HG02571 (cell line): ENCODE measurements around the gene IFNG.
A peak's percentile ranks its signal among the peaks of the same experiment; 100 is the strongest.
"Not testable (repeated sequence)": the region's sequence is repeated elsewhere in the genome, so short reads cannot be mapped to it uniquely, and the experiment has no call there.

Experiments used
- ATAC-seq: cut with Tn5 transposase; IDR thresholded peaks from one replicate; pipeline ENCODE4 v1.9.1; 2021; ENCODE audit warnings: mild to moderate bottlenecking, moderate library complexity; ENCODE audit not compliant: unreplicated experiment

Gene IFNG

DNA sequence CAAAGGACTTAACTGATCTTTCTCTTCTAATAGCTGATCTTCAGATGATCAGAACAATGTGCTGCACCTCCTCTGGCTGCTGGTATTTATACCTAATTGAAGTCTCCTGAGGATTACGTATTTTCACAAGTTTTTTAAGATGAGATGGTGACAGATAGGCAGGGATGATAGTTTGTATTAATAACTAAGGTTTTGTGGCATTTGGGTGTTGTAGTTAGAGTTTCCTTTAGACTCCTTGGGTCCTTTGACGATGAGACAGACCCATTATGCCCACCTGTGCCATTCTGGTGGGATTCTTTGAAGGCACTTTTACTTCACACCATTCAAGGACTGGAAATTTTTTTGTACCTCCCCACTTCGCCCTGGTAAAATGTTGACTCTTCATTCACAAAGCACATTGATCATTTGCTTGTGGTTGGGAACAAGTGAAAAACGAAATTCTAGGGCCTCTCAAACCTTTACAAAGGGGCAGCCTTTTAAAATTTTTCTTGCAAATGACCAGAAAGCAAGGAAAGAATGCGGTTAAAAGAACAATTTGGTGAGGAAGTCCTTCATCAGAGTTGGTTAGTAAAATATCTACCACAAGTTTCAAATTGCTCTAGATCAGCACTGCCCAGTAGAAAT, at the start of gene IFNG:
Gene IFNG, minus strand, starts transcription at position 60 of the 624 bp plus-strand sequence. CDS start 125 bp downstream, outside the sequence.
- ATAC-seq = peak; percentile 50

DNA sequence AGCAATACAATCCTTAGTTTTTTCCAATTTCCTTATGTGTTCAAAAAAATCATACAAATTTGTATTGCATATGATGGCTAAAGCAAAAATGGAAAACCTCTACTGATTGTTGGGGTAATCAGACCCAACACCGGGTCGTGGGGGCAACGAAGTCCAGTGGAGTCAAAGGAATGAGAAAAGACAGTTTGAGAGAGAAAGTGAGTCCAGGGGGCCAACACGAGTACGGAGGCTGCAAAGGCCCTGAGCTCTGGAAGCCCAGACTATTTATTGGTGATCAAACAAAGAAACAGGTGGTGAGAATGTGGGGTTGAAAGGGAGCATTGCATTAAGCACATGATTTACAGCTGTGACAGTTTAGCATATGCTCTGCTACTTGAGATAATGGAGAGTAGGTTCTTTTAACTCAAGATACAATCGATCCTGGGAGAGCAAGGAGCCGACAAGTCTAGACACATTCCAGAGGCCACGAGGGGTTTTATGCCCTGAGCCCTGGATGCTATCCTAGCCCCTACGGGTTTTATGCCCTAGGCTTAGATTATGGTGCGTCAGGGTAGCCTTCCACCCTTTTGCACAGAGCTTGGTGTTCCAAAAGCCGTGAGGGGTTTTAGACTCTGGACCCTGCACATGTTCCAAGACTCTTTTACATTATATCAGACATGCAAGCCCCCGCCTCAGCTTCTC, 49.6 kb upstream of the IFNG start:
- not testable (repeated sequence) for ATAC-seq

DNA sequence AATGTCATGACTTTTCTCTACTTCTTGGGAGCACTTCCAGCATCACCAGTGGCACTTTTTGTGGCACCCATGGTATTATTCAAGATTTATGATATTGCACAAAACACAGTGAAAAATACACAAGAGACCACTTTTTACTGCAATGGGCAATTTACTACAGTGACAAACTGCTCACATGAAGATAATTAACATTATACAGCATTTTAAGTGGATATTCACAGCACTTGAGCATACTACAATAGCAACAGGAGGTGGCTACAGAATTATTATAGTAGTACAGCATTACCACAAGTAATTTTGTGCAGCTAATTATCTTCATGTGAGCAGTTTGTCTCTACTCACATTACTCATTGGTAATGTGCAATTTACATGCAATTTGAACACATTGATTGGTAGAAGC, 47.7 kb upstream of the IFNG start:
- no peak for ATAC-seq

DNA sequence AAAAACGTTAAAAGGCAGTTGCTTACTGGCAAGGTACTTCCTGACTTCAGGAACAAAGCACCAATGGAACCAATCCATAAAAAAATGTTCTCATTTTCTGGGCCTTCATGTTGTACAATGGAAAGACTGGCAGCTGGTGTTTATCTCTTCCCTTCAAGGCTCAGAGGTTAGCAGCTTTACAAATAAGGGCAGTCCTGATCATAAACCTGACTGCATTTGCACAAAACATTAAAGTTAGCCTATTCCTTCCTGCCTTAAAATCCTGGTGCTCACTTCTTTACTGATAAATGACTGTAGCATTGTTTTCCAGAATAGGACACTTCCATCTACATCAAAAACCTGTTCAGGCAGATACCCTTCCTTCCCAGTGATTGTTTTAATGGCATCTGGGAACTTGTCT, 46.9 kb upstream of the IFNG start:
- ATAC-seq = no peak

DNA sequence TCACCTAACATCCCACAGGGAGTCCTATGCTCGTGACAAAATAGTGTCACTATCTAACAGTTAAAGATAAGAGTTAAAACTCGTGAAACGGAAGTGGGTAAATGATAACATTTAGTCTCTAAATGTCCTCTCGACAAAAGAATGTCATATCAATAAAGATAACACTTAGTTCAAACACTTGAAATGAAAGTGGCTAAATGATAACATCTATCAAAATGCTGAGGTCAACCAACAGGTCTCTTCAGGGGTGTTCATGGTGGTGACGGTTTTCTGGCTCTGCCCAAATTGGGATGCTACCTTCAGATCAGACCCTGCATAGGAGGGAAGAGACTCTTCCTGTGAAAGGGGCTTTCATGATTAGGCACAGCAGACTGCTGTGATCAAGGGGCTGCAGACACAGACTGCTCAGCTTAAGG, 43.9 kb upstream of the IFNG start:
- no peak for ATAC-seq

DNA sequence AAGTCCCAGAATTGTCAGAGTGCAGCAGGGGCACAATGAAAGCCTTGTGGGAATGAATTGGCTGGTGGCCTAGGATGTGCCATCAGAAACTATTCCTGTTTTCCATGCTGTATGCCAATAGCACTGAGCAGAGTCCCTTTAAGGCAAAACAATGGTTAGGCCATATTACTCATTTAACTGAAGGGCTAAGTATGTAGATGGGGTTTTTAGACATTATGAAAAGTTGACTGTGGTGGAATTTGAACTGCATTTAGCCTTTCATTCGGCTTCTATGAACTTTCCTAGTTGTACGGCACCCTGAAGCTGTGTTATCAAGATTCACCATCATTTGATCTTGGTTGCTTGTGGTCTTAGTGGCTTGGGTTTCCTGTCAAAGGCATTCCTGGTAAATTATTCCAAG, 41.3 kb upstream of the IFNG start:
- ATAC-seq = no peak

DNA sequence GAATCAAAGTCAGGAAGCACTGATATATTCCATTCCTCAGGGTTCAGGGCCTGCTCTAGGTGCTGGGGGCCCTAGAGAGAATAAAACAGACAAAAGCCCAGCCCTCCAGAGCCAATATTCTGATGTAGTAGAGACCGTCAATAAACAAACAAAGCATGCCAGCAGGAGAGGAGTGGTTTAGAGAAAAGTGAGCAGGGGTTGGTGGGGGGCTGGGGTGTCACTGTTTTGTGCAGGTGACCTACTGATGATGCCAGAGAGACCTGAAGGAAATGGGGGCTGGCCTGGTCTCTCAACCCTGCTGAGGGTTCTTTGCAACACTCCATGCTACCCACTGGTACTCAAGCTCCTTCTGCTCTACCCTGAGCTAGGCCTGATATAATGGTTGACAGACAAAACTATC, 39.6 kb upstream of the IFNG start:
- ATAC-seq = no peak

DNA sequence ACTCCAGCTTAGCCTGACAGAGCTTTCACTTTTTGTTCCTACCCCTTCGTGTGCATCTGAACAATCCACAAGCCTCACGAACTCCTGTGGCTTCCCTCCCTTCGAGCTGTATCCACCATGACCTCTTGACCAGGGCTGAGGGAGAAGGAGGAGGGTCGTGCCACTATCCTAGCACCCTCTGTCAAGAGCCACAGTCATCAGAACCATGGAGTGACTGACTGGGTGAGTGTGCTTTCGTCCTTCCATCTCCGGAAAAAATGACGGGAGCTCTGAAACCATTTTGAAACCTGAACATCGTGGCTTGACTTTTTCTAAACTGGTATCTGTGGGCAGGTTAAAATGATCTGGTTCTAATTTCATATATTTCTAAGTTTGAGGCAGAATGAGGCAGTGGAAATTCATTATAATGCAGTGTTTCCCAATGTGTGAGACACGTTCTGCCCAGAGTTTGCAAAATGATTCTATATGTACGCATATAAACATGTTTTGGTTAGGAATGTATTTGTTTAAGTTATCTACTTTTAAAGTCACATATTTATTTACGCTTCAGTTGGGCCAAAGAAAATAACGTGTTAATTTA, 39.1 kb upstream of the IFNG start:
- ATAC-seq = no peak

DNA sequence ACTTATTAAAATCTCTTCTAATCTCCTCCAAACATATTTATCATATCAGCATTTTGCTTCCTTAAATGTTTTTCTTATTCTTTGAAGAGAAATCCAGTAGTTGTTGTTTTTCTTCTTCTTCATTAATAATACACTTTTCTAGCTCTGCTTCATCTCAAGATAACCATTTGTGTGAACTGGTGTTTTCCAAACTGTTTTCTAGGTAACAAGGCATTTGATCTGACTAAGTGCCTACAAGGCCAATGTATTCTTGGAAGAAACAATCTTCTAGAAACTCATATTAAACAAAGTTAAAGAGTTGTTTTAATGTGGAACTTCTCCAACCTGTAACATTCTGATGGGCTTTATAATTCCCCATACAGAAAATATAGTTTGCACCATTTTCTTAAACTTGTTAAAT, 30.8 kb upstream of the IFNG start:
- no peak for ATAC-seq

DNA sequence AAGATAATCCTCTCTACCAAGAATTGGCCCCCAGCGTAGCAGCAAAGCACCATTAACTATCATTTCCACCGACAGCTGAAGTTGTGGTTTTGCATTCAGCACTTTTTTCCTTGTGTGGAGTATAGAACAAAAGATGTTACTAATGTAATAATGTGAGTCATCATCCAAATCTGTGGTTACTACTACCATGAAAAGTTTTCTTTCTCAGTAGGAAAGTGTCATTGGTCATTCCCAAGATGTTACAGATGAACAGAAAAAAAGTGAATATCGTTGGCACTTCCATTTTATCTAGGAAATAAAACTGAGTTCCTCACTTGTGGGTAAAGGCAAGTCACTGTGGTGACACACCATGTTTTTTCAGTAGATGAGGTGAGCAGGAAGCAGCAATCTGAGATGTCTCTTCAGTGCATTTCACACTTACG, 30.3 kb upstream of the IFNG start:
- ATAC-seq = no peak

DNA sequence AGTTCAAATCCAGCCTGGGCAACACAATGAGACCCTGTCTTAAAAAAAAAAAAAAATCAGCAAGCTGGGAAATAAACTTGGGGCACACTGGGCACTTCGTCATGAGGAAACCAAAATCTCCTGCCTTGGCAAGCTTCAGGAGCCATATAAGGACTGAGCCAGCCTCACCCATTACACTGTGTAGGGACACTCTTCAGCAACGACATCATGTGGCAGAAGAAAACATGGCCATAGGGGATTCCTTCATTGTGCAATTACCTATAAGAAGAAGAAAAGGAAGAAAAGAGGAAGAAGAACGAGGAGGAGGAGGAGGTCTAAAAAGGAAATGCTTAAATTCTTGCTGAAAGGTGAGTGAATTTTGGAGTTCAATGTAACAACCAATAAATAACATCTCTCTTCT, 26.1 kb upstream of the IFNG start:
- no peak for ATAC-seq

DNA sequence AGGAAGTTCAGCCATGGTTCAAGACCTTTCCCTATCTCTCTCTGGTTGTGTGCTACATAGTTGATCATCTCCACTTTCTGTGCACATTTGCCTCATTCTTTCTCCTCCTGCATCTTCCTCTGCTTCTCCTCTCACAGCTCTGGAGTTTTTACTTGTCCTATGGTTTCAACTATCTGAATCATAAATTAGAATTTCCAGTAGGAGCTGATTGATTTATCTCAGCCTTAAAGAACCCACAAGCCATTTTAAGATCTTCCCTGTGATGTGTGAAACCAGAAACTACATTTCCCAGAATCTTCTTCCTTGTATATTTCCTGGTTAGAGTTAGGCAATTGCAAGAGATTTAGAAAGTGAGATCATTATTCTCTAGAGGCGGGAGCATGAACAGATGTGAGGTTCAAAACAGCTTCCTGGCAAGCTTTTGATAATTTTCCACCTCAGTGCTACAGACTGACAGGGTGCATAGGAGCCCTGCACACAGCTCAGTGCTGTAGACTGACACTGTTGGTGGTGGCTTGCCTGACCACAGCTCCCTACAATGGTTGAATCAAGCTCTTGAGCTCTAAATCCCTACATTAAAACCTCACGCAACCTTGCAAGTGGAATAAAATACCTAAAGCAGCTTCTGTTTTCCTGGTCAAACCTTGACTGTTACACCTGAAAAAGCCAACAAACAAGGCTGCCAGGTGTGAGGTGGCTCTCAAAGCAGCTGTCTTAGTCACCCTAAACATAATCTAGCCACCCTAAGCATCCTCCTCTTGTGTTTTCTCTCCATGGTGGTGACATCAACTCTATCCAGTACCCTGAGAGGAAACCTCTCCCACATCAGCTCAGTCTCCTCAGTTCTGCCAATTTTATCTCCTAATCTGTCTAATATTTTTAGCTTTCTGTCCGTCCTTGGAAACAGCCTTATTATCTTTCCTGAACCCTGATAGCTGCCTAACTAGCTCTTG, 21.5 kb upstream of the IFNG start:
- ATAC-seq = no peak

DNA sequence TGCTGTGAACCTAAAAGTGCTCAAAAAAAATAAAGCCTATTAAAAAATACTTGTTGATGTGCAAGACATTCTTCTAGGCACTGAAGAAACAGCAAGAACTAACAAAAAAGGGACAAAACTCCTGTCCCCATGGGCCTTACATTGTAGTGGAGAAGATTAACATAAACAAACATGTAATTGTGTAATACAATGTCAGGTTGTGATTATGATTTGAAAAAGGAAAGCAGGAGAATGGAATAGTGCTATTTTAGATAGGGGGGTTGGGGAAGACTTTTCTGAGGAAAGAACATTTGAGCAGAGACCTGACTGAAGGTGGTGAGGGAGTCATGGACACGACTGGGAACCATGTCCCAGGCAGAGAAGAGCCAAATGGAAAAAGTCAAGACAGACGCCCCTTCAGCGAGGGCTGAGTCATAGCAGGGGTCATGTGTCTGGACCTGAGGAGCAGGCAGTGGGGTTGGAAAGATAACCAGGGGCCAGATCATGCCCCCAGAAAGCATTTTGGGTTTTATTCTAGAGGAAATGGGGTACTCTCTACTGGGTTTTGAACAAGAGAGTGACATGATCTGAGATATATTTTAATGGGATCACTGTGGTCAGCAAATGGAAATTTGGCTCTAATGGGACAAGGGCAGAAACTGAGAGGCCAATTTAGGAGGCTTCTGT, 19.4 kb upstream of the IFNG start:
- ATAC-seq = no peak

DNA sequence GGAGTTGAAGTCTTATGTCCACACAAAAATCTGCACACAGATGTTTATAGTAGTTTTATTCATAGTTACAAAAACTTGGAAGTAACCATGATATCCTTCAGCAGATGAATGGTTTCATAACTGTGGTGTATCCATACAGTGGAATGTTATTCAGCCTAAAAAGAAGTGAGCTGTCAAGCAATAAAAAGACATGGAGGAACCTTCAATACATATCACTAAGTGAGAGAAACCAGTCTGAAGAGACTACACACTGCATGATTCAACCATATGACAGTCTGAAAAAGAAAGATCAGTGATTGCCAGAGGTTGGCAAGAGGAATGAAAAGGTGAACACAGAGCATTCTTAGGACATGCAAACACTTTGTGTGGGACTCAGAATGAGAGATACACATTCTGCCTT, 18.6 kb upstream of the IFNG start:
- no peak for ATAC-seq

DNA sequence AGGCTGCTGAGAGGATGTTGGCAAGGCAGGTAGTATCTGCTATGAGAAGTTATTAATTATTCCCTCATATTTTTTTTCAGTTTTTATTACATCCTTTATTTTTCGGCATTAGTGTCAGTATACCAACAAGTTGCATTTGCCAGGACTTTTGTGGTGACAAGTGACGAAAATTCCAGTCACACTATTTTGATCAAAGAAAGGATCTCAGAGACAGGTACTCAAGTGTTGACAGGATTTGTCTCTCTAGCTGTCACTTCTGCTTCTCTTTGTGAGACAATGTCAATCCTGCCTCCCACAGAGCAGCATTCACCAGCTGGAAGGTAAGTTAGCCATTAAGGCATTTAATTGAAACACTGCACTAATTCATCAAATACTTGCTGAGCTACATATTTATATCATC, 18.0 kb upstream of the IFNG start:
- no peak for ATAC-seq

DNA sequence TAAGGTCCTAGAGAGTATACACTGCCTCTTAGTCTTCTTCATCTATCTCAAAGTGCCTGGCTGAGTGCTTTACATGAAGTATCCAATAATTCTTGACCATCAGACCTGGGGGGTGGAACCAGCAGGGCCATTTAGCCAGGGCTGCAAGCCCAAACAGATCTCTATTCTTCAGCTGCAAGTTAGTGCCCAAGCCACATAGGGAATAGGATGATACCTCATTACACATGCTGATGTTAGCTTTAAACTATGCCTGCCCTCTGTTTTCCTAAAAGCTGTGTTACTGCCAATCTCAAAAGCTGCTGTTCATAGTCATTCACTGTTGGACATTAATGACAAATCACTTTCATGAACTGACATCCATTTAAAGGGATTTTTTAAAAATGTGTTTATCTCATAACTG, 16.7 kb upstream of the IFNG start:
- ATAC-seq = no peak

DNA sequence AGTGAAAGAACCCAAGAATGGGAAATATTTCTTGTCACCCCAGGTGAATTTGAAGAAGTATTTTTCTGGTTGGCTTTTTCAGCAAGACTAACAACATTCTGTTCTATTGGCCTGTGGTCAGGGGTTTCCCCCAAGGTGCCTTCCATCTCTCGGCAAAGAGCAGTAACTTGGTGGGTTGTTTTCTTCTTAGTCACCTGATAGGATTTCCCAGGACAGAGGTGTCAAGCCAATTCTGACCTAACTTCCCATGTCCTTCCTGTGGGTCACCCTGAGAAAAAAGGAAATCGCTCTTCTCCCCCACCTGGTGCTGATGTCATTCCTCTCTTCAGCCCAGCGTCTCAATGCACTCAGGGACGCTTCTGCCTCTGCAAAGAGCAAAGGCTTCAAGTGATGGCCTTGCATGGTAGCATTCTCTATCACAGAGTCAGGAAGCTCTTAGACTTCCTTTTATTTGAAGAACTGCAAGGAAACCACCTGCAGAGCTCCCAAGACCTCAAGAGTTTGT, 16.1 kb upstream of the IFNG start:
- ATAC-seq = peak; percentile 85

DNA sequence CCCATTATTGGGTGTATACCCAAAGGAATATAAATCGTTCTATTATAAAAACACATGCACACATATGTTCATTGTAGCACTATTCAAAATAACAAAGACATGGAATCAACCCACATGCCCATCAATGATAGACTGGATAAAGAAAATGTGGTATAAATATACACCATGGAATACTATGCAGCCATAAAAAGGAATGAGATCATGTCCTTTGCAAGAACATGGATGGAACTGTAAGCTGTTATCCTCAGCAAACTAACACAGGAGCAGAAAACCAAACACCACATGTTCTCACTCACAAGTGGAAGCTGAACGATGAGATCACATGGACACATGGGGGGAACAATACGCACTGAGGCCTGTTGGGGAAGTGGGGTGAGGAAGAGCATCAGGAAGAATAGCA, 15.2 kb upstream of the IFNG start:
- ATAC-seq = not testable (repeated sequence)

DNA sequence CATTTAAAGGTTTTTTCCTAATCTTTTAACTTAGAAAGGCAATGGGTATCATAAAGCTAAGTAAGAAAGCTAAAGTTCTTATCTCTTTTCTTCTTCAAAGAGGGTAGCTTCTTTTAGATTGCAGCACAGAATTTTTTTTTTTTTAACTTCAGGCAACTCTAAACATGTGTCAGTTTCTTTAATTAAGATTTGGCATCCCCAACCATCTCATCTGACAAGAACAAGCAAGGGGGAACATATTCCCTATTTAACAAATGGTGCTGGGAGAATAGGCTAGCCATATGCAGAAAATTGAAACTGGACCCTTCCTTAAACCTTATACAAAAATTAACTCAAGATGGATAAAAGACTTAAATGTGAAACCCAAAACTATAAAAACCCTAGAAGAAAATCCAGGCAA, 14.3 kb upstream of the IFNG start:
- ATAC-seq = no peak

DNA sequence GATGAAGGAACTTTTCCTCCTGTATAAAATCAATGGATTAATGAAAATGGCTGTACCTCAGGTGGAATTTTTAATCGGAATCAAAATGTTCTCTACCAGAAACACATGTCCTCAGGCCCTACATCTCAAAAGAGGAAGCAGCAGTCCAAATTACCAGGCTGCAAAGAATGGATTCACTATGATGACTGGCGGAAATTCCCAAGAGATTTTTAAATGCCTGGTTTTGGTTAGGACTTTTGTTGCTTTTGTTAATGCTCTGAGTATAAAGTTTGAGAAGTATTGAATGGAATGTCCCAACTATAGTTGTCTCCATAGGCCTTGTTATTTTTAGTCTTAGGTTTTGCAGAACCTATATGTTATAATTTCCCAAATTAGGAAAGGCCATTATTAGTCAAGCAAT, 11.2 kb upstream of the IFNG start:
- no peak for ATAC-seq
